Measurements from ENCODE around the gene ZMYND15.
"Not testable (repeated sequence)": the region's sequence is repeated elsewhere in the genome, so short reads cannot be mapped to it uniquely, and the experiment has no call there.

ZMYND15 gene

GRCh38 chr17:4701116-4701515, 38.5 kb upstream of the ZMYND15 start:
- no peak for TF ChIP-seq CTCF (IDR thresholded peaks at IDR 0.05; ENCODE audit: low read depth, low read length)
- DNase-seq (ENCODE audit: low read depth in 2 of 2) = no peak
- H3K4me3 ChIP-seq (replicated peaks in 1 of 2; ENCODE audit: low read depth in 2 of 2, low read length in 2 of 2) = no peak overlapping the region

GRCh38 chr17:4703330-4703691, 36.3 kb upstream of the ZMYND15 start:
- TF ChIP-seq CTCF (IDR thresholded peaks at IDR 0.05; ENCODE audit: low read depth, low read length) = no peak
- no peak for DNase-seq (ENCODE audit: low read depth in 2 of 2)
- peak overlapping the region; percentile 92 to 98 for H3K4me3 ChIP-seq (replicated peaks in 1 of 2; ENCODE audit: low read depth in 2 of 2, low read length in 2 of 2)

DNA sequence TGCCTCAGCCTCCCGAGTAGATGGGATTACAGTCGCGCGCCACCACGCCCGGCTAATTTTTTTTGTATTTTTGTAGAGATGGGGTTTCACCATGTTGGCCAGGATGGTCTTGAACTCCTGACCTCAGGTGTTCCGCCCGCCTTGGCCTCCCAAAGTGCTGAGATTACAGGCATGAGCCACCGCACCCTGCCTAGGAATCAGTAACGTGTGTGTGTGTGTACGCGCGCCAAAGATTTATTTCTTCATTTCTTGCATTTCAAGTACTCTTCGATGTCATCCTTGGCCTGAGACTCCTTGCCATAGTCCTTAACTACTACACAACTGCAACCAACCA, 35.1 kb upstream of the ZMYND15 start:
- DNase-seq (ENCODE audit: low read depth in 2 of 2) = not testable (repeated sequence)
- H3K4me3 ChIP-seq (replicated peaks in 1 of 2; ENCODE audit: low read depth in 2 of 2, low read length in 2 of 2) = peak overlapping the region; percentile 92 to 98

GRCh38 chr17:4704991-4705390, 34.6 kb upstream of the ZMYND15 start:
- H3K4me3 ChIP-seq (replicated peaks in 1 of 2; ENCODE audit: low read depth in 2 of 2, low read length in 2 of 2) = no peak overlapping the region
- no peak for DNase-seq (ENCODE audit: low read depth in 2 of 2)
- TF ChIP-seq CTCF (IDR thresholded peaks at IDR 0.05; ENCODE audit: low read depth, low read length) = no peak

- no peak for TF ChIP-seq CTCF (IDR thresholded peaks at IDR 0.05; ENCODE audit: low read depth, low read length)
- H3K4me3 ChIP-seq (replicated peaks in 1 of 2; ENCODE audit: low read depth in 2 of 2, low read length in 2 of 2) = no peak overlapping the region
Observed at GRCh38 chr17:4706121-4706520, 33.5 kb upstream of the ZMYND15 start.

GRCh38 chr17:4708436-4708835, 31.2 kb upstream of the ZMYND15 start:
- TF ChIP-seq CTCF (IDR thresholded peaks at IDR 0.05; ENCODE audit: low read depth, low read length) = no peak
- peak in 1 of 2 donors; percentile 25 for DNase-seq (ENCODE audit: low read depth in 2 of 2)
- no peak overlapping the region for H3K4me3 ChIP-seq (replicated peaks in 1 of 2; ENCODE audit: low read depth in 2 of 2, low read length in 2 of 2)

More at GRCh38 chr17:4706121-4706520, 33.5 kb upstream of the ZMYND15 start:
- DNase-seq (ENCODE audit: low read depth in 2 of 2) = peak in 1 of 2 donors; percentile 23

GRCh38 chr17:4709794-4710692, 29.6 kb upstream of the ZMYND15 start, which contains the start of gene ARRB2:
Gene ARRB2, plus strand, starts transcription at chr17:4710632. Its CDS starts 90 bp downstream, at chr17:4710722.
- peak; percentile 98 to 99 for DNase-seq (ENCODE audit: low read depth in 2 of 2)
- TF ChIP-seq CTCF (IDR thresholded peaks at IDR 0.05; ENCODE audit: low read depth, low read length) = peak; percentile 68
- peak within 1 kb of the TSS; percentile 61 to 69 for H3K4me3 ChIP-seq (replicated peaks in 1 of 2; ENCODE audit: low read depth in 2 of 2, low read length in 2 of 2)

Data from cardiac fibroblast (primary cell).